A673 (cell line): Measurements from ENCODE around the gene C19orf73. TPM values are rescaled to one million over a fixed set of nuclear protein-coding genes. Genes with fewer than 3 reads are reported as not detected.
"Not testable (repeated sequence)": the region's sequence is repeated elsewhere in the genome, so short reads cannot be mapped to it uniquely, and the experiment has no call there.

Experiments used
- BruUV-seq: library from RNA; stranded (reverse); fragments of 400-500 nt; replicated peaks from 2 replicates; lab custom pipeline; 2021; lab: Mats Ljungman, UMichigan
- CTCF ChIA-PET: fragments of 300-600 bp; sonication (Branson Sonifier 250); formaldehyde crosslinking; loops from one replicate; lab custom pipeline; 2022; ENCODE audit warnings: antibody characterized with exemption; lab: Charles Lee
- POLR2A ChIA-PET: fragments of 300-600 bp; sonication (Branson Sonifier 250); formaldehyde crosslinking; loops from one replicate; lab custom pipeline; 2022; ENCODE audit warnings: antibody characterized with exemption; ENCODE audit not compliant: low non-redundant PET; lab: Charles Lee
- DNase-seq: peaks from one replicate; pipeline ENCODE4 v3.0.0-alpha.2; 2015; ENCODE audit warnings: low spot score
- H3K27ac ChIP-seq: fragments of 200-600 bp; sonication (generic); 2 replicates; pipeline ENCODE4 v1.5.1; 2016; ENCODE audit warnings: mixed run types, low read depth, mild to moderate bottlenecking, mixed read lengths, antibody characterized with exemption, low read length; ENCODE audit not compliant: poor library complexity, severe bottlenecking
- H3K27me3 ChIP-seq: fragments of 200-600 bp; sonication (generic); replicated peaks from 2 replicates; pipeline ENCODE4 v1.6.1; 2017; ENCODE audit warnings: mixed run types, low read depth, mild to moderate bottlenecking, mixed read lengths, antibody characterized with exemption, low read length; ENCODE audit not compliant: insufficient read depth, poor library complexity
- H3K36me3 ChIP-seq: fragments of 200-600 bp; sonication (generic); 2 replicates; pipeline ENCODE4 v1.6.1; 2016; ENCODE audit warnings: mixed run types, mild to moderate bottlenecking, mixed read lengths, antibody characterized with exemption, low read length; ENCODE audit not compliant: insufficient read depth, poor library complexity, severe bottlenecking
- H3K4me1 ChIP-seq: fragments of 200-600 bp; sonication (generic); 2 replicates; pipeline ENCODE4 v1.6.1; 2017; ENCODE audit warnings: mixed run types, mild to moderate bottlenecking, mixed read lengths, antibody characterized with exemption, low read length; ENCODE audit not compliant: insufficient read depth, poor library complexity, severe bottlenecking
- H3K4me3 ChIP-seq: fragments of 200-600 bp; sonication (generic); 2 replicates; pipeline ENCODE4 v1.5.1; 2016; ENCODE audit warnings: low read depth, mixed run types, mild to moderate bottlenecking, mixed read lengths, low read length; ENCODE audit not compliant: poor library complexity, severe bottlenecking
- H3K9me3 ChIP-seq: fragments of 200-600 bp; sonication (generic); 2 replicates; pipeline ENCODE4 v1.6.1; 2016; ENCODE audit warnings: mixed run types, low read depth, mild to moderate bottlenecking, mixed read lengths, antibody characterized with exemption, low read length; ENCODE audit not compliant: poor library complexity, severe bottlenecking
- EZH2 ChIP-seq: fragments of 200-600 bp; sonication (generic); IDR thresholded peaks from 2 replicates; pipeline ENCODE4 v1.6.1; 2017; ENCODE audit warnings: borderline replicate concordance, low read depth, mild to moderate bottlenecking, mixed read lengths, antibody characterized with exemption, low read length; ENCODE audit not compliant: poor library complexity, severe bottlenecking
- intact Hi-C: fragments of 100-400 bp; cut with micrococcal nuclease; formaldehyde crosslinking; loops from one replicate; pipeline ENCODE4 v1.10.0; 2022; ENCODE audit not compliant: unreplicated experiment
- total RNA-seq: library from RNA; stranded (reverse); gene quantifications from 2 replicates; pipeline ENCODE4 v1.2.3, GENCODE V29; 2021
- TF ChIP-seq, protein P1 (sequence below): fragments of 300-800, 200-600 bp; sonication (generic); conservative IDR thresholded peaks from 2 replicates; pipeline ENCODE4 v1.5.1; 2017; ENCODE audit warnings: low read depth, mild to moderate bottlenecking, antibody characterized with exemption, low read length, moderate library complexity, mixed read lengths

C19orf73 gene
- total RNA-seq, 1 experiment from 2014 or later = 1.7 TPM

DNA sequence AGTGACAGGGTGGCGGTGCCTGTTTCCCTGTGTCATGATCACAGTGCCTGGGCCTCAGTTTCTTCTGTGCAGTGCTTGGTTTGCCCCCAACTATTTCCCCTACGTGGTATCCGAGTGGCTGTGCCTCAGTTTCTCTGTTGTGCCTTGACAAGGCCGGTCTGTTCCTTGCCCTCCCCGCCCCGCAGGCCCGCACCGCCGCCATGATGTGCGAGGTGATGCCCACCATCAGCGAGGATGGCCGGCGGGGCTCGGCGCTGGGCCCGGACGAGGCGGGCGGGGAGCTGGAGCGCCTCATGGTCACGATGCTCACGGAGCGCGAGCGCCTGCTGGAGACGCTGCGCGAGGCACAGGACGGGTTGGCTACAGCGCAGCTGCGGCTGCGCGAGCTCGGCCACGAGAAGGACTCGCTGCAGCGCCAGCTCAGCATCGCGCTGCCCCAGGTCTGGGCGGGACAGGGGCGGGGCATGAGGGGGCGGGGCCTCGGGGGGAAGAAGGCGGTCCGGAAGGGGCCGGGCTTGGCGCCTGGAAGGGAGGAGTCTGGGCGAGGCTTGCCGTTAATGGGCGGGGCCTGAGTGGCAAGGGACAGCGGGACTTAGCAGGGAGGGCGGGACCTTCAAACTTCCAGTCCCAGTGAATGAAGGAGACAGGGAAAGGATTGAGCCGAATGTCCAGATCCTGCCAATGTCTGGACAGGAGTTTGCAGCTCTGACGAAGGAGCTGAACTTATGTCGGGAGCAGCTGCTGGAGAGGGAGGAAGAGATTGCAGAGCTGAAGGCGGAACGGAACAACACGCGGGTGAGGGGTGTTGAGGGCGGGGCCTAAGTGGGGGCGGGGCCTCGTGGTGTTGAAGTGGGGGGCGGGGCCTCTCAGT lies 9.0 kb upstream of the C19orf73 start:
- no peak overlapping the region for H3K27ac ChIP-seq
- peaks cover 7% of the 10 kb centered on the region for H3K36me3 ChIP-seq
- no peaks in the 10 kb centered on the region for H3K27me3 ChIP-seq
- ChIA-PET CTCF (interaction anchor here (0.6 to 1.4 kb wide), 8 partner anchors 12 to 173 kb away, joined by 4 to 25 read pairs (median 8); partner anchors contain the start of gene LIN7B), POLR2A (interaction anchor here (0.6 to 0.7 kb wide), 5 partner anchors 22 to 462 kb away, joined by 3 to 17 read pairs (median 7); no protein-coding TSS in a partner anchor)
- intact Hi-C loops = no loop called here
- H3K4me3 ChIP-seq = peak overlapping the region; percentile 49
- peak; percentile 98 for DNase-seq
- BruUV-seq = no TSS peak
- no peaks in the 10 kb centered on the region for H3K9me3 ChIP-seq
- H3K4me1 ChIP-seq = peaks cover 18% of the 10 kb centered on the region
- no peak for TF ChIP-seq EZH2
- TF ChIP-seq, protein P1, sequence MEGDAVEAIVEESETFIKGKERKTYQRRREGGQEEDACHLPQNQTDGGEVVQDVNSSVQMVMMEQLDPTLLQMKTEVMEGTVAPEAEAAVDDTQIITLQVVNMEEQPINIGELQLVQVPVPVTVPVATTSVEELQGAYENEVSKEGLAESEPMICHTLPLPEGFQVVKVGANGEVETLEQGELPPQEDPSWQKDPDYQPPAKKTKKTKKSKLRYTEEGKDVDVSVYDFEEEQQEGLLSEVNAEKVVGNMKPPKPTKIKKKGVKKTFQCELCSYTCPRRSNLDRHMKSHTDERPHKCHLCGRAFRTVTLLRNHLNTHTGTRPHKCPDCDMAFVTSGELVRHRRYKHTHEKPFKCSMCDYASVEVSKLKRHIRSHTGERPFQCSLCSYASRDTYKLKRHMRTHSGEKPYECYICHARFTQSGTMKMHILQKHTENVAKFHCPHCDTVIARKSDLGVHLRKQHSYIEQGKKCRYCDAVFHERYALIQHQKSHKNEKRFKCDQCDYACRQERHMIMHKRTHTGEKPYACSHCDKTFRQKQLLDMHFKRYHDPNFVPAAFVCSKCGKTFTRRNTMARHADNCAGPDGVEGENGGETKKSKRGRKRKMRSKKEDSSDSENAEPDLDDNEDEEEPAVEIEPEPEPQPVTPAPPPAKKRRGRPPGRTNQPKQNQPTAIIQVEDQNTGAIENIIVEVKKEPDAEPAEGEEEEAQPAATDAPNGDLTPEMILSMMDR = no peak

DNA sequence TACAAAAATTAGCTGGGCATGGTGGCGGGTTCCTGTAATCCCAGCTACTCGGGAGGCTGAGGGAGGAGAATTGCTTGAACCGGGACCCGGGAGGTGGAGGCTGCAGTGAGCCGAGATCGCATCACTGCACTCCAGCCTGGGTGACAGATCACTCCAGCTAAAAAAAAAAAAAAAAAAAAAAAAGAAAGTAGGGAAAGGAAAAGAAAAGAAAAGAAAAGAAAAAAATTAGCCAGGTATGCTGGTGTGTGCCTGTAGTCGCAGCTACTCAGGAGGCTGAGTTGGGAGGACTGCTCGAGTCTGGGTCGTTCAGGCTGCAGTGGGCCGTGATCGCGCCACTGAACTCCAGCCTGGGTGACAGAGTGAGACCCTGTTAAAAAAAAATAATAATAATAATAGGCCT lies 8.3 kb upstream of the C19orf73 start:
- H3K4me3 ChIP-seq, DNase-seq, H3K27me3 ChIP-seq, H3K27ac ChIP-seq, H3K36me3 ChIP-seq, intact Hi-C loops, BruUV-seq, H3K9me3 ChIP-seq: not testable (repeated sequence)
- ChIA-PET POLR2A (interaction anchor here (0.6 to 0.7 kb wide), 5 partner anchors 22 to 463 kb away, joined by 3 to 17 read pairs (median 7); no protein-coding TSS in a partner anchor), CTCF (interaction anchor here (0.6 to 1.4 kb wide), 5 partner anchors 13 to 174 kb away, joined by 4 to 25 read pairs (median 12); partner anchors contain the start of gene LIN7B)
- H3K4me1 ChIP-seq = peaks cover 18% of the 10 kb centered on the region

DNA sequence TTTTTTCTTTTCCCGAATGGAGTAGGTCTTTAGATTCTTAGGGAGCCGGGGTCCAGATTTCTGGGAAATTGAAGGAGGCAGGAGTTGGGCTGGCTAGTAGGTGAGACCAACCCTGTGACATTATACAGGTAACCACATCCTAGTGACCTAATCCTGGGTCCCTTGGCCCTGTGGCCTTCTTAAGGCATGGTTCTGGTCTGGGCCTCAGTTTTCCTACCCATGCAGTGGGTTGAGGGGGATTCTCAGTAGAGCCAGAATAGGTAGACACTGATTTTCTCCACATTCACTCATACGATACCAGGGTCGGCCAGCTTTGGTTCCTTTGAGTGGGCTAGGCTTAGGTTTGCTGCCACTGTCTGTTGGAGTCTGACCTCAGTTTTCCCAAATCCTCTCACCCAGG lies 7.6 kb upstream of the C19orf73 start:
- Histone ChIP-seq H3K27ac (no peak overlapping the region), H3K27me3 (no peaks in the 10 kb centered on the region), H3K36me3 (peaks cover 7% of the 10 kb centered on the region), H3K4me3 (no peak overlapping the region), H3K4me1 (peaks cover 18% of the 10 kb centered on the region), H3K9me3 (no peaks in the 10 kb centered on the region)
- BruUV-seq = no TSS peak
- ChIA-PET POLR2A (no interaction called here), CTCF (no interaction called here)
- intact Hi-C loops = no loop called here
- no peak for DNase-seq
- TF ChIP-seq EZH2 = no peak
- TF ChIP-seq, protein P1 = no peak
